Endothelial cell of umbilical vein (primary cell): ENCODE measurements around the gene MYRFL.

ENCODE experiments used
- EZH2 ChIP-seq: IDR thresholded peaks from 2 replicates; pipeline ENCODE4 v1.6.1; 2012; ENCODE audit warnings: borderline replicate concordance, low read depth, mild to moderate bottlenecking, moderate library complexity, low read length, inconsistent platforms; ENCODE audit not compliant: severe bottlenecking
- FOS ChIP-seq: IDR thresholded peaks from 2 replicates; pipeline ENCODE4 v1.6.1; 2011; ENCODE audit warnings: mild to moderate bottlenecking, low read length, moderate library complexity, borderline replicate concordance; ENCODE audit not compliant: insufficient read depth
- GATA2 ChIP-seq: IDR thresholded peaks from 2 replicates; pipeline ENCODE4 v1.7.0; 2011; ENCODE audit warnings: low read depth, mild to moderate bottlenecking, moderate library complexity, mixed read lengths, low read length; ENCODE audit not compliant: insufficient read length, insufficient read depth
- JUN ChIP-seq: IDR thresholded peaks from 2 replicates; pipeline ENCODE4 v1.6.1; 2011; ENCODE audit warnings: borderline replicate concordance, low read depth; ENCODE audit not compliant: insufficient read length, insufficient read depth
- MYC ChIP-seq: IDR thresholded peaks from one replicate; pipeline ENCODE4 v1.6.1; 2011; ENCODE audit warnings: mild to moderate bottlenecking, low read depth, low read length
- POLR2A ChIP-seq: IDR thresholded peaks from 2 replicates; pipeline ENCODE4 v1.6.1; 2012; ENCODE audit warnings: low read depth, mild to moderate bottlenecking, control low read depth, low read length
- POLR2AphosphoS5 ChIP-seq: IDR thresholded peaks from 2 replicates; pipeline ENCODE4 v1.6.1; 2012; ENCODE audit warnings: low read depth, mild to moderate bottlenecking, control low read depth, low read length, moderate library complexity; ENCODE audit not compliant: insufficient read depth
- TF ChIP-seq, protein P1 (sequence below), 2 donors: IDR thresholded peaks; 1 replicate in 1 of 2; 2 replicates in 1 of 2; pipeline ENCODE4 v1.5.1; 2011; ENCODE audit warnings: low read length in 2 of 2, mild to moderate bottlenecking in 2 of 2, moderate library complexity in 2 of 2, control low read depth in 1 of 2, inconsistent platforms in 1 of 2, low read depth in 1 of 2; ENCODE audit not compliant: insufficient read depth in 1 of 2; ENCODE audit errors: extremely low read depth in 1 of 2
- TF ChIP-seq, protein P2 (sequence below): IDR thresholded peaks from 2 replicates; pipeline ENCODE4 v1.6.1; 2011; ENCODE audit not compliant: insufficient read depth, insufficient read length

DNA sequence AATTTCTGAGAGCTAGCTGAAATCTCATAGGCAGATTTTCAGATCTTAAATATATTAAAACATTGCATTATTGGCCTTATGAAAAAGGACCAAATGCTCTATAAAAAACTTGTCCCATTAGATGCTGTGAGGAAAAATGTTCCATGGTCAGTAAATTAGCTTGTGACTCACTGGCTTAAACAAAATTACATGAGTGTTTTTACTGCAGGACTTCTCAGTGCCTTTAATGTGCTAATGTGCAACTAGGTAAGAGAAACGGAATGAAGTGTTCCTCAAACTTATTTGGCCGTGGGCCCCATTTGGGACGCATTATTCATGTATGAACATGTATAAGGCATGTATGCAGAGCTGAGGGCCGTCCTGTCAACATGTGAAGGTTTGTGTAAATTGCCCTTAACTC, 41.7 kb downstream of the MYRFL start:
- TF ChIP-seq, protein P1, sequence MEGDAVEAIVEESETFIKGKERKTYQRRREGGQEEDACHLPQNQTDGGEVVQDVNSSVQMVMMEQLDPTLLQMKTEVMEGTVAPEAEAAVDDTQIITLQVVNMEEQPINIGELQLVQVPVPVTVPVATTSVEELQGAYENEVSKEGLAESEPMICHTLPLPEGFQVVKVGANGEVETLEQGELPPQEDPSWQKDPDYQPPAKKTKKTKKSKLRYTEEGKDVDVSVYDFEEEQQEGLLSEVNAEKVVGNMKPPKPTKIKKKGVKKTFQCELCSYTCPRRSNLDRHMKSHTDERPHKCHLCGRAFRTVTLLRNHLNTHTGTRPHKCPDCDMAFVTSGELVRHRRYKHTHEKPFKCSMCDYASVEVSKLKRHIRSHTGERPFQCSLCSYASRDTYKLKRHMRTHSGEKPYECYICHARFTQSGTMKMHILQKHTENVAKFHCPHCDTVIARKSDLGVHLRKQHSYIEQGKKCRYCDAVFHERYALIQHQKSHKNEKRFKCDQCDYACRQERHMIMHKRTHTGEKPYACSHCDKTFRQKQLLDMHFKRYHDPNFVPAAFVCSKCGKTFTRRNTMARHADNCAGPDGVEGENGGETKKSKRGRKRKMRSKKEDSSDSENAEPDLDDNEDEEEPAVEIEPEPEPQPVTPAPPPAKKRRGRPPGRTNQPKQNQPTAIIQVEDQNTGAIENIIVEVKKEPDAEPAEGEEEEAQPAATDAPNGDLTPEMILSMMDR (IDR thresholded peaks at IDR 0.05; ENCODE audit: extremely low read depth in 1 of 2, insufficient read depth in 1 of 2, low read depth in 1 of 2, low read length in 2 of 2) = no peak
- TF ChIP-seq FOS (no peak), POLR2A (no peak), POLR2AphosphoS5 (no peak), EZH2 (no peak), JUN (no peak), MYC (no peak), GATA2 (no peak)
- TF ChIP-seq, protein P2, sequence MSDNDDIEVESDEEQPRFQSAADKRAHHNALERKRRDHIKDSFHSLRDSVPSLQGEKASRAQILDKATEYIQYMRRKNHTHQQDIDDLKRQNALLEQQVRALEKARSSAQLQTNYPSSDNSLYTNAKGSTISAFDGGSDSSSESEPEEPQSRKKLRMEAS = no peak
